Natural killer cell treated with Interleukin-12 subunit alpha and Interleukin-12 subunit beta and Interleukin-15 and Interleukin-18, amount 100 ng/mL, for 72 hours (primary cell): ENCODE data around the gene MON2. TPM values are rescaled to one million over a fixed set of nuclear protein-coding genes. Genes with fewer than 3 reads are reported as not detected.
"Not testable (repeated sequence)": the region's sequence is repeated elsewhere in the genome, so short reads cannot be mapped to it uniquely, and the experiment has no call there.

Source experiments
- ATAC-seq, 2 donors: fragments of 150-1000 bp; cut with Tn5 transposase in 1 of 2; sonication (Bioruptor Pico), chemical (Tn5 transposase) in 1 of 2; 2 replicates each; pipeline ENCODE4 v1.10.0; 2021
- DNase-seq: peaks from one replicate; pipeline ENCODE4 v3.0.0; 2022; ENCODE audit warnings: low spot score
- H3K27ac Mint-ChIP-seq, 2 donors: 1 replicate in 1 of 2; 2 replicates in 1 of 2; pipeline ENCODE4 v1.8.0; 2022; ENCODE audit warnings: mixed read lengths in 2 of 2, mild to moderate bottlenecking in 1 of 2, moderate library complexity in 1 of 2
- H3K27me3 Mint-ChIP-seq, 2 donors: 1 replicate in 1 of 2; 2 replicates in 1 of 2; pipeline ENCODE4 v1.8.0; 2022; ENCODE audit warnings: mixed read lengths in 2 of 2
- H3K36me3 Mint-ChIP-seq: one replicate; pipeline ENCODE4 v1.8.0; 2022; ENCODE audit warnings: mixed read lengths
- H3K4me1 Mint-ChIP-seq, 2 donors: 1 replicate in 1 of 2; 2 replicates in 1 of 2; pipeline ENCODE4 v1.8.0; 2022; ENCODE audit warnings: low read depth in 2 of 2, mixed read lengths in 2 of 2, mild to moderate bottlenecking in 1 of 2
- H3K4me3 Mint-ChIP-seq: one replicate; pipeline ENCODE4 v1.8.0; 2022; ENCODE audit warnings: mixed read lengths
- H3K9me3 Mint-ChIP-seq: 2 replicates; pipeline ENCODE4 v1.8.0; 2022; ENCODE audit warnings: mixed read lengths
- total RNA-seq, 2 donors: library from RNA; stranded (reverse); gene quantifications; one replicate each; pipeline ENCODE4 v1.2.3, GENCODE V29; 2022

MON2 gene
- total RNA-seq, 2 donors from 2014 or later, result 80.1 to 89.9 TPM

GRCh38 chr12:62542814-62543213 is 76.2 kb downstream of the MON2 start:
- ATAC-seq (no peak), DNase-seq (no peak)
- H3K4me3 Mint-ChIP-seq, result peak overlapping the region; percentile 1
- H3K36me3 Mint-ChIP-seq, result peaks cover 8% of the 10 kb centered on the region
- peak overlapping the region in 1 of 2 donors; percentile 15 for H3K27ac Mint-ChIP-seq
- peaks cover 2 to 7% of the 10 kb centered on the region in 2 donors for H3K4me1 Mint-ChIP-seq
- H3K27me3 Mint-ChIP-seq, result no peaks in the 10 kb centered on the region
- no peaks in the 10 kb centered on the region for H3K9me3 Mint-ChIP-seq

- no peak overlapping the region for H3K27ac Mint-ChIP-seq
- no peak for DNase-seq
- no peak for ATAC-seq
- H3K27me3 Mint-ChIP-seq, result no peaks in the 10 kb centered on the region
- no peaks in the 10 kb centered on the region for H3K9me3 Mint-ChIP-seq
- H3K36me3 Mint-ChIP-seq, result peaks cover 13% of the 10 kb centered on the region
- H3K4me3 Mint-ChIP-seq, result no peak overlapping the region
- peaks cover 2 to 7% of the 10 kb centered on the region in 2 donors for H3K4me1 Mint-ChIP-seq
Measured at GRCh38 chr12:62543324-62543723, 76.7 kb downstream of the MON2 start.

GRCh38 chr12:62543741-62544140 is 77.1 kb downstream of the MON2 start:
- Mint-ChIP-seq H3K4me3 (no peak overlapping the region), H3K9me3 (no peaks in the 10 kb centered on the region), H3K27ac (no peak overlapping the region), H3K36me3 (peaks cover 14% of the 10 kb centered on the region), H3K4me1 (peaks cover 2 to 7% of the 10 kb centered on the region in 2 donors), H3K27me3 (no peaks in the 10 kb centered on the region)
- DNase-seq, result no peak
- no peak for ATAC-seq

GRCh38 chr12:62552906-62553556 is 86.4 kb downstream of the MON2 start:
- Mint-ChIP-seq H3K27me3 (no peaks in the 10 kb centered on the region), H3K9me3 (no peaks in the 10 kb centered on the region), H3K4me3 (no peak overlapping the region), H3K27ac (no peak overlapping the region), H3K4me1 (peaks cover 0 to 6% of the 10 kb centered on the region in 2 donors), H3K36me3 (peaks cover 16% of the 10 kb centered on the region)
- DNase-seq (no peak), ATAC-seq (no peak)

- not testable (repeated sequence) for ATAC-seq, H3K27me3 Mint-ChIP-seq, H3K4me1 Mint-ChIP-seq, DNase-seq, H3K4me3 Mint-ChIP-seq, H3K27ac Mint-ChIP-seq, H3K9me3 Mint-ChIP-seq
- peaks cover 11% of the 10 kb centered on the region for H3K36me3 Mint-ChIP-seq
Measured at GRCh38 chr12:62559366-62559765, 92.7 kb downstream of the MON2 start.

GRCh38 chr12:62562846-62563245 is 96.2 kb downstream of the MON2 start:
- Mint-ChIP-seq H3K27me3 (no peaks in the 10 kb centered on the region), H3K4me3 (no peak overlapping the region), H3K27ac (no peak overlapping the region), H3K36me3 (peaks cover 13% of the 10 kb centered on the region), H3K4me1 (peaks cover 0 to 2% of the 10 kb centered on the region in 2 donors), H3K9me3 (no peaks in the 10 kb centered on the region)
- ATAC-seq (no peak), DNase-seq (no peak)

- Mint-ChIP-seq H3K27me3 (no peaks in the 10 kb centered on the region), H3K9me3 (no peaks in the 10 kb centered on the region), H3K27ac (no peak overlapping the region), H3K4me1 (no peaks in the 10 kb centered on the region), H3K36me3 (peaks cover 9% of the 10 kb centered on the region), H3K4me3 (no peak overlapping the region)
- ATAC-seq, result no peak
- no peak for DNase-seq
Measured at GRCh38 chr12:62575036-62575435, 108.4 kb downstream of the MON2 start.

- H3K9me3 Mint-ChIP-seq, result no peaks in the 10 kb centered on the region
- no peak overlapping the region for H3K4me3 Mint-ChIP-seq
- no peak for DNase-seq
- no peak overlapping the region for H3K27ac Mint-ChIP-seq
- ATAC-seq, result no peak
- H3K27me3 Mint-ChIP-seq, result no peaks in the 10 kb centered on the region
- H3K36me3 Mint-ChIP-seq, result peaks cover 9% of the 10 kb centered on the region
- no peaks in the 10 kb centered on the region for H3K4me1 Mint-ChIP-seq
Measured at GRCh38 chr12:62576503-62576902, 109.9 kb downstream of the MON2 start.

GRCh38 chr12:62578726-62579125 is 112.1 kb downstream of the MON2 start:
- Mint-ChIP-seq H3K4me1 (no peaks in the 10 kb centered on the region), H3K9me3 (no peaks in the 10 kb centered on the region), H3K36me3 (peaks cover 20% of the 10 kb centered on the region), H3K27ac (no peak overlapping the region), H3K4me3 (no peak overlapping the region), H3K27me3 (no peaks in the 10 kb centered on the region)
- no peak for DNase-seq
- ATAC-seq, result no peak

- Mint-ChIP-seq H3K27ac (no peak overlapping the region), H3K27me3 (no peaks in the 10 kb centered on the region), H3K36me3 (peaks cover 10% of the 10 kb centered on the region), H3K4me1 (no peaks in the 10 kb centered on the region), H3K9me3 (no peaks in the 10 kb centered on the region), H3K4me3 (no peak overlapping the region)
- no peak for DNase-seq
- ATAC-seq, result no peak
Measured at GRCh38 chr12:62581288-62582064, 114.8 kb downstream of the MON2 start.

GRCh38 chr12:62582065-62582366 is 115.4 kb downstream of the MON2 start:
- ATAC-seq, result no peak
- H3K36me3 Mint-ChIP-seq, result peaks cover 10% of the 10 kb centered on the region
- DNase-seq, result no peak
- no peak overlapping the region for H3K4me3 Mint-ChIP-seq
- H3K27ac Mint-ChIP-seq, result no peak overlapping the region
- H3K9me3 Mint-ChIP-seq, result no peaks in the 10 kb centered on the region
- no peaks in the 10 kb centered on the region for H3K27me3 Mint-ChIP-seq
- H3K4me1 Mint-ChIP-seq, result no peaks in the 10 kb centered on the region

GRCh38 chr12:62584619-62585018 is 118.0 kb downstream of the MON2 start:
- H3K27me3 Mint-ChIP-seq, result no peaks in the 10 kb centered on the region
- no peak for ATAC-seq
- H3K4me1 Mint-ChIP-seq, result no peaks in the 10 kb centered on the region

GRCh38 chr12:62586850-62587249 is 120.2 kb downstream of the MON2 start:
- no peaks in the 10 kb centered on the region for H3K4me1 Mint-ChIP-seq
- no peaks in the 10 kb centered on the region for H3K9me3 Mint-ChIP-seq
- DNase-seq (no peak), ATAC-seq (no peak)
- H3K36me3 Mint-ChIP-seq, result peaks cover 18% of the 10 kb centered on the region
- no peak overlapping the region for H3K4me3 Mint-ChIP-seq
- H3K27ac Mint-ChIP-seq, result no peak overlapping the region
- H3K27me3 Mint-ChIP-seq, result no peaks in the 10 kb centered on the region

More at GRCh38 chr12:62584619-62585018, 118.0 kb downstream of the MON2 start:
- H3K27ac Mint-ChIP-seq, result no peak overlapping the region
- no peak for DNase-seq
- no peak overlapping the region for H3K4me3 Mint-ChIP-seq
- H3K9me3 Mint-ChIP-seq, result no peaks in the 10 kb centered on the region
- H3K36me3 Mint-ChIP-seq, result peaks cover 18% of the 10 kb centered on the region

- Mint-ChIP-seq H3K9me3 (no peaks in the 10 kb centered on the region), H3K27me3 (no peaks in the 10 kb centered on the region), H3K4me1 (no peaks in the 10 kb centered on the region), H3K27ac (no peak overlapping the region), H3K4me3 (no peak overlapping the region), H3K36me3 (peaks cover 8% of the 10 kb centered on the region)
- DNase-seq (no peak), ATAC-seq (no peak)
Measured at GRCh38 chr12:62588916-62589315, 122.3 kb downstream of the MON2 start.
